Neural progenitor cell (in vitro differentiated cells): ENCODE results near the gene SNRPB2. TPM values are rescaled to one million over a fixed set of nuclear protein-coding genes. Genes with fewer than 3 reads are reported as not detected.

Experiments
- DNase-seq: peaks from one replicate; pipeline ENCODE4 v3.0.0-alpha.2; 2016; ENCODE audit warnings: low spot score
- H2AFZ ChIP-seq: fragments of 200-600 bp; sonication (generic); replicated peaks from 2 replicates; pipeline ENCODE4 v1.6.1; 2016; ENCODE audit warnings: antibody characterized with exemption
- H3F3A ChIP-seq: fragments of 200-600 bp; sonication (generic); 2 replicates; pipeline ENCODE4 v1.6.1; 2016; ENCODE audit warnings: antibody characterized with exemption, low read depth
- H3K27ac ChIP-seq: fragments of 200-600 bp; sonication (generic); 2 replicates; pipeline ENCODE4 v1.5.1; 2016; ENCODE audit warnings: mild to moderate bottlenecking
- H3K27me3 ChIP-seq: fragments of 200-600 bp; sonication (generic); 2 replicates; pipeline ENCODE4 v1.6.1; 2016; ENCODE audit warnings: mild to moderate bottlenecking, moderate library complexity
- H3K36me3 ChIP-seq: fragments of 200-600 bp; sonication (generic); 2 replicates; pipeline ENCODE4 v1.5.1; 2016
- H3K4me1 ChIP-seq: fragments of 200-600 bp; sonication (generic); 2 replicates; pipeline ENCODE4 v1.6.1; 2016; ENCODE audit warnings: mixed run types
- H3K4me2 ChIP-seq: fragments of 200-600 bp; sonication (generic); 2 replicates; pipeline ENCODE4 v1.6.1; 2016
- H3K4me3 ChIP-seq: fragments of 200-600 bp; sonication (generic); 2 replicates; pipeline ENCODE4 v1.5.1; 2016
- H3K79me2 ChIP-seq: fragments of 200-600 bp; sonication (generic); 2 replicates; pipeline ENCODE4 v1.6.1; 2016; ENCODE audit warnings: low read depth
- H3K9ac ChIP-seq: fragments of 200-600 bp; sonication (generic); 2 replicates; pipeline ENCODE4 v1.6.1; 2016
- H3K9me3 ChIP-seq: fragments of 200-600 bp; sonication (generic); 2 replicates; pipeline ENCODE4 v1.5.1; 2016; ENCODE audit warnings: low read depth
- H4K20me1 ChIP-seq: fragments of 200-600 bp; sonication (generic); 2 replicates; pipeline ENCODE4 v1.6.1; 2016; ENCODE audit warnings: low read depth
- H3K27ac Mint-ChIP-seq: 3 replicates; pipeline ENCODE4 v1.8.0; 2021; ENCODE audit warnings: mixed read lengths
- H3K27me3 Mint-ChIP-seq: 2 replicates; pipeline ENCODE4 v1.8.0; 2022; ENCODE audit warnings: low read depth, mild to moderate bottlenecking, inconsistent platforms, moderate library complexity, mixed read lengths; ENCODE audit not compliant: insufficient read depth
- H3K36me3 Mint-ChIP-seq: 3 replicates; pipeline ENCODE4 v1.8.0; 2021; ENCODE audit warnings: mixed read lengths
- H3K4me1 Mint-ChIP-seq: 3 replicates; pipeline ENCODE4 v1.8.0; 2021; ENCODE audit warnings: mixed read lengths
- H3K4me3 Mint-ChIP-seq: 3 replicates; pipeline ENCODE4 v1.8.0; 2021; ENCODE audit warnings: mild to moderate bottlenecking, moderate library complexity, mixed read lengths
- H3K9me3 Mint-ChIP-seq: 3 replicates; pipeline ENCODE4 v1.8.0; 2020; ENCODE audit warnings: mixed read lengths
- EZH2 ChIP-seq: fragments of 200-600 bp; sonication (generic); IDR thresholded peaks from 2 replicates; pipeline ENCODE4 v1.6.1; 2017; ENCODE audit warnings: antibody characterized with exemption, mild to moderate bottlenecking, moderate library complexity
- EZH2phosphoT487 ChIP-seq: fragments of 200-600 bp; sonication (generic); IDR thresholded peaks from 2 replicates; pipeline ENCODE4 v1.6.1; 2017; ENCODE audit warnings: antibody characterized with exemption
- total RNA-seq: library from RNA; depleted of rRNA; stranded (reverse); fragments of >200 nt; gene quantifications from 2 replicates; pipeline ENCODE4 v1.2.3, GENCODE V29; 2015; ENCODE audit warnings: low replicate concordance
- TF ChIP-seq, protein P1 (sequence below): fragments of 200-600 bp; sonication (generic); IDR thresholded peaks from 2 replicates; pipeline ENCODE4 v1.5.1; 2017; ENCODE audit warnings: antibody characterized with exemption, mild to moderate bottlenecking

SNRPB2 gene
- total RNA-seq, 1 donor from 2014 or later, result 104 TPM

DNA sequence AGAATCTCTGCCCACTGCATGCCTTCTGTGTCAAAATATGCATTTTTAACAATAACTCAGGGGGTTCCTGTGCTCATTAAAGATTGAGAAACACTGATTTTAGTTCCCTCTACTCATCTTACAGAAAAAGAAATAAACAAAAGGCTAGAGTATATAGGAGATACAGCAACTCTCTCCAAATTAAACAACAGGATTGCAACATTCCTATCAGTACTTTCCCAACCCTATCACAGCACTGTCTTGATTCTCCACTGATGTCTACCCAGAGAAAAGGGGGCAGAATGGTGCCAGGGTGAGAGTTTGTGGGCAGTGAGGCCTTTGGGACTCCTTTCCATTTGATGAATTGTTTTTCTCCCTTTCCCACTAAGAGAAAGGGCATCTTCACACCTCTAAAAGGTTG lies 23.1 kb downstream of the SNRPB2 start:
- Histone ChIP-seq H3K4me3 (no peak overlapping the region), H3K4me1 (no peaks in the 10 kb centered on the region), H3K79me2 (no peaks in the 10 kb centered on the region), H3F3A (no peaks in the 10 kb centered on the region), H3K27ac (no peak overlapping the region), H3K9ac (no peak overlapping the region), H4K20me1 (no peaks in the 10 kb centered on the region), H2AFZ (no peak overlapping the region), H3K27me3 (no peaks in the 10 kb centered on the region), H3K9me3 (no peaks in the 10 kb centered on the region), H3K4me2 (no peak overlapping the region), H3K36me3 (no peaks in the 10 kb centered on the region)
- DNase-seq, result no peak
- no peak for TF ChIP-seq EZH2phosphoT487
- no peak for TF ChIP-seq EZH2
- TF ChIP-seq, protein P1, sequence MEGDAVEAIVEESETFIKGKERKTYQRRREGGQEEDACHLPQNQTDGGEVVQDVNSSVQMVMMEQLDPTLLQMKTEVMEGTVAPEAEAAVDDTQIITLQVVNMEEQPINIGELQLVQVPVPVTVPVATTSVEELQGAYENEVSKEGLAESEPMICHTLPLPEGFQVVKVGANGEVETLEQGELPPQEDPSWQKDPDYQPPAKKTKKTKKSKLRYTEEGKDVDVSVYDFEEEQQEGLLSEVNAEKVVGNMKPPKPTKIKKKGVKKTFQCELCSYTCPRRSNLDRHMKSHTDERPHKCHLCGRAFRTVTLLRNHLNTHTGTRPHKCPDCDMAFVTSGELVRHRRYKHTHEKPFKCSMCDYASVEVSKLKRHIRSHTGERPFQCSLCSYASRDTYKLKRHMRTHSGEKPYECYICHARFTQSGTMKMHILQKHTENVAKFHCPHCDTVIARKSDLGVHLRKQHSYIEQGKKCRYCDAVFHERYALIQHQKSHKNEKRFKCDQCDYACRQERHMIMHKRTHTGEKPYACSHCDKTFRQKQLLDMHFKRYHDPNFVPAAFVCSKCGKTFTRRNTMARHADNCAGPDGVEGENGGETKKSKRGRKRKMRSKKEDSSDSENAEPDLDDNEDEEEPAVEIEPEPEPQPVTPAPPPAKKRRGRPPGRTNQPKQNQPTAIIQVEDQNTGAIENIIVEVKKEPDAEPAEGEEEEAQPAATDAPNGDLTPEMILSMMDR, result no peak
- peaks cover 7% of the 10 kb centered on the region for H3K9me3 Mint-ChIP-seq
- H3K27me3 Mint-ChIP-seq, result peaks cover 7% of the 10 kb centered on the region
- H3K36me3 Mint-ChIP-seq, result no peaks in the 10 kb centered on the region
- H3K4me1 Mint-ChIP-seq, result no peaks in the 10 kb centered on the region
- H3K27ac Mint-ChIP-seq, result no peak overlapping the region
- H3K4me3 Mint-ChIP-seq, result no peak overlapping the region

DNA sequence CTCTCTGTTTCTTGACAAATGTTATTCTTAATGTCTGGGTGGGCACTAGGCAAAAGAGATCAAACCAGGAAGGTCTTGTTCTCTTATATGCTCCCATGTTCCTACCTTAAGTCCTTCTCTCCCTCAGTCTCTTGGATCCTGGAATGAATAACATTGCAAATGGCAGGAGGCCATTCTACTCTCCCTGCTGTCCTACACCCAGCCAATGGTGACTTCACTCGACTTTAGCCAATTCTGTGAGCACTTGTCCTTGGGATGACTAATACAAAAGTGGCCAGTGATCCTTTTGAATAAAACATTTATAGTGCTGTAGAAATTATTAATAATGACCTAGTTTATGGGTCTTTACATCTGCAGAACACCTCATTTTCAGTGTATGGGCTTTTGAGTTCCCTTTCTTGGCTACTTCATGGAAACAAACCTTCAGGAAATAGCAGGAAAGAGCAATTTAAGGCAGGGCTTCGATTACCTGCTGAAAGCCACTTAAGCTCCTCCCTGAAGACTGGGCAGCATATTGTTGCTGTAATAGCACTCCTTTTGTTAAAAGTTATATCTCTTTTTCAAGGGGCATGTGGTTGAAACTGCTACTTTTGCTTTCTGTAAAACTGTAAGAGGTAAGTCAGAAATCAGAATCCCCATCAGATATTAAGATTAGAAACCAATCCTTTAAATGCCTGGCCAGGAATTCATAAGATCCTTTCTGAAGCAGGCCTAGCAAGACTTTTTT lies 28.8 kb downstream of the SNRPB2 start:
- Histone ChIP-seq H3K9ac (no peak overlapping the region), H2AFZ (no peak overlapping the region), H3K27ac (no peak overlapping the region), H3K79me2 (no peaks in the 10 kb centered on the region), H3F3A (no peaks in the 10 kb centered on the region), H3K4me2 (no peak overlapping the region), H3K4me3 (no peak overlapping the region), H3K4me1 (no peaks in the 10 kb centered on the region), H4K20me1 (no peaks in the 10 kb centered on the region), H3K9me3 (no peaks in the 10 kb centered on the region), H3K36me3 (no peaks in the 10 kb centered on the region), H3K27me3 (no peaks in the 10 kb centered on the region)
- Mint-ChIP-seq H3K27me3 (no peaks in the 10 kb centered on the region), H3K4me1 (peaks cover 16% of the 10 kb centered on the region), H3K9me3 (peaks cover 7% of the 10 kb centered on the region), H3K27ac (no peak overlapping the region), H3K36me3 (no peaks in the 10 kb centered on the region), H3K4me3 (no peak overlapping the region)
- TF ChIP-seq EZH2 (no peak), EZH2phosphoT487 (no peak)
- TF ChIP-seq, protein P1, result no peak
- DNase-seq, result no peak

DNA sequence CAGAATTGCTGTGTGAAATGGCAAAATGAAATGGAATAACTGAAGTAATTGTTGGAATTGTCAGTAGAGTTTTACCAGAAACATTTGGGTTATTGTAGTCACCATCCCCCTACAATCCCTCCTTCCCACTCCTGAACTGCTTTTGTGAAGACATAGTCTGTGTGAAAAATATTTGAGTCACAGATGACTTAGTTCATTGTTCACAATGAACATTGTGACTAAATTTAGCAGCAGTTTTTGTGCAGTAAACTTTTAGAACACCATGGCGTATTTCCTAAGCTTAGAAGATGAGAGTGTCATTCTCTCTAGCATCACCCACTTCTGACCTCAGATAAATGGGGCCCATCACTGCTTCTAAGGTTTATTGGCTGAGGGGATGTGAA lies 29.3 kb downstream of the SNRPB2 start:
- no peak overlapping the region for H3K27ac Mint-ChIP-seq
- H3K27me3 ChIP-seq, result no peaks in the 10 kb centered on the region
- DNase-seq, result no peak
- H3K9me3 Mint-ChIP-seq, result peaks cover 7% of the 10 kb centered on the region
- H3F3A ChIP-seq, result no peaks in the 10 kb centered on the region
- no peak overlapping the region for H3K4me2 ChIP-seq
- peaks cover 16% of the 10 kb centered on the region for H3K4me1 Mint-ChIP-seq
- no peak overlapping the region for H3K4me3 Mint-ChIP-seq
- no peak overlapping the region for H3K4me3 ChIP-seq
- H3K9me3 ChIP-seq, result no peaks in the 10 kb centered on the region
- no peak overlapping the region for H3K9ac ChIP-seq
- no peak overlapping the region for H2AFZ ChIP-seq
- no peaks in the 10 kb centered on the region for H3K79me2 ChIP-seq
- no peaks in the 10 kb centered on the region for H4K20me1 ChIP-seq
- no peak for TF ChIP-seq EZH2phosphoT487
- TF ChIP-seq EZH2, result no peak
- TF ChIP-seq, protein P1, result no peak
- H3K27me3 Mint-ChIP-seq, result no peaks in the 10 kb centered on the region
- no peak overlapping the region for H3K27ac ChIP-seq
- H3K36me3 ChIP-seq, result no peaks in the 10 kb centered on the region
- H3K36me3 Mint-ChIP-seq, result no peaks in the 10 kb centered on the region
- H3K4me1 ChIP-seq, result no peaks in the 10 kb centered on the region
